K562 (cell line): Measurements from ENCODE around the gene GCNA. TPM values are rescaled to one million over a fixed set of nuclear protein-coding genes. Genes with fewer than 3 reads are reported as not detected.

Experiments
- ATAC-seq: fragments of 200-7000 bp; cut with Tn5 transposase; 3 replicates; pipeline ENCODE4 v1.9.1; 2020; ENCODE audit warnings: moderate library complexity
- BruUV-seq: library from RNA; stranded (reverse); fragments of 400-500 nt; replicated peaks from 2 replicates; lab custom pipeline; 2021; lab: Mats Ljungman, UMichigan
- CTCF ChIA-PET: fragments of 300-600 bp; formaldehyde crosslinking; extraction: SDS; loops from one replicate; lab custom pipeline; 2021; ENCODE audit warnings: low intra/inter-chr PET ratio; lab: Yijun Ruan, JAX
- POLR2A ChIA-PET: fragments of 300-600, 350-650 bp; sonication (Branson Sonifier 250); formaldehyde crosslinking; extraction: SDS; loops from one replicate; lab custom pipeline; 2021; ENCODE audit warnings: antibody characterized with exemption, inconsistent platforms; lab: Yijun Ruan, JAX
- DNase-seq, 4 experiments: peaks; one replicate each; pipeline versions ENCODE4 v3.0.0 to v3.0.0-alpha.2; 2011 to 2018; ENCODE audit warnings: low spot score in 3 of 4, mixed read lengths in 3 of 4; ENCODE audit errors: extremely low read depth in 1 of 4
- FAIRE-seq: peaks from 2 replicates; lab custom pipeline; 2011; peaks lifted over from hg19 to GRCh38; lab: Jason Lieb, UNC
- H2AFZ ChIP-seq: 2 replicates; pipeline ENCODE4 v1.6.0; 2011; ENCODE audit warnings: low read depth, low read length, control low read depth, inconsistent platforms
- H3K27ac ChIP-seq: fragments of 200-600 bp; 3 replicates; pipeline ENCODE4 v1.8.0; 2011; ENCODE audit warnings: low read depth, mild to moderate bottlenecking, control low read depth, inconsistent platforms, low read length, moderate library complexity, mixed read lengths; ENCODE audit errors: extremely low read depth
- H3K27me3 ChIP-seq, 2 experiments: fragments of 300-600 bp in 1 of 2; 2 replicates in 1 of 2; 3 replicates in 1 of 2; pipeline versions ENCODE4 v1.6.0 to v1.8.0; 2011; ENCODE audit warnings: inconsistent platforms in 2 of 2, low read length in 2 of 2, mild to moderate bottlenecking in 1 of 2, mixed read lengths in 1 of 2, moderate library complexity in 1 of 2; ENCODE audit not compliant: control insufficient read depth in 2 of 2, insufficient read depth in 2 of 2
- H3K36me3 ChIP-seq: fragments of 300-600 bp; 3 replicates; pipeline ENCODE4 v1.8.0; 2011; ENCODE audit warnings: mild to moderate bottlenecking, low read length, inconsistent platforms; ENCODE audit not compliant: control insufficient read depth, insufficient read depth
- H3K4me1 ChIP-seq, 2 experiments: fragments of 200-600 bp in 1 of 2; replicated peaks in 1 of 2; 2 replicates in 1 of 2; 3 replicates in 1 of 2; pipeline versions ENCODE4 v1.5.1 to v1.8.0; 2011; ENCODE audit warnings: inconsistent platforms in 2 of 2, low read length in 2 of 2, mild to moderate bottlenecking in 1 of 2, mixed read lengths in 1 of 2, moderate library complexity in 1 of 2; ENCODE audit not compliant: control insufficient read depth in 2 of 2, insufficient read depth in 2 of 2
- H3K4me2 ChIP-seq: 2 replicates; pipeline ENCODE4 v1.6.1; 2011; ENCODE audit warnings: low read length, control low read depth, inconsistent platforms, mixed read lengths; ENCODE audit not compliant: insufficient read depth
- H3K4me3 ChIP-seq: fragments of 200-600 bp; sonication (generic), shearing (Covaris generic); 2 replicates; pipeline ENCODE4 v1.5.1; 2016; ENCODE audit warnings: control low read depth, inconsistent platforms
- H3K79me2 ChIP-seq: fragments of 200-600 bp; 3 replicates; pipeline ENCODE4 v1.8.0; 2011; ENCODE audit warnings: low read length, inconsistent platforms; ENCODE audit not compliant: control insufficient read depth, insufficient read depth
- H3K9ac ChIP-seq, 2 experiments: 2 replicates each; pipeline versions ENCODE4 v1.6.0 to v1.6.1; 2011; ENCODE audit warnings: low read depth in 2 of 2, low read length in 2 of 2, control low read depth in 1 of 2, inconsistent platforms in 1 of 2, mild to moderate bottlenecking in 1 of 2, mixed read lengths in 1 of 2; ENCODE audit not compliant: insufficient read depth in 1 of 2
- H3K9me1 ChIP-seq: one replicate; pipeline ENCODE4 v1.6.0; 2011; ENCODE audit warnings: inconsistent platforms, mild to moderate bottlenecking, low read length, moderate library complexity; ENCODE audit not compliant: control insufficient read depth, insufficient read depth
- H3K9me3 ChIP-seq: replicated peaks from 2 replicates; pipeline ENCODE4 v1.5.1; 2011; ENCODE audit warnings: low read depth, low read length, inconsistent platforms; ENCODE audit not compliant: control insufficient read depth, insufficient read depth
- H4K20me1 ChIP-seq: replicated peaks from 2 replicates; pipeline ENCODE4 v1.6.1; 2011; ENCODE audit warnings: low read length, inconsistent platforms, mixed read lengths; ENCODE audit not compliant: control insufficient read depth, insufficient read depth
- ARID3B ChIP-seq: fragments of 250-450 bp; sonication (Bioruptor Pico); IDR thresholded peaks from 2 replicates; pipeline ENCODE4 v1.4.0; 2020; ENCODE audit warnings: borderline replicate concordance
- HMG20A ChIP-seq: fragments of 450-650 bp; formaldehyde crosslinking; conservative IDR thresholded peaks from 2 replicates; pipeline ENCODE4 v1.4.0; 2020; ENCODE audit warnings: mild to moderate bottlenecking, mixed read lengths
- SUPT5H ChIP-seq: fragments of 450-650 bp; IDR thresholded peaks from 2 replicates; pipeline ENCODE4 v1.6.1; 2016
- WGBS: fragments of 100-300 bp; shearing (Covaris generic); methylation state at CpG from one replicate; pipeline ENCODE4 v1.1.6; 2016; ENCODE audit warnings: low coverage, mixed read lengths; ENCODE audit not compliant: insufficient coverage; ENCODE audit errors: missing lambda C conversion rate; 5-methylcytosine and 5-hydroxymethylcytosine counted together
- in situ Hi-C: fragments of 300-500 bp; cut with MboI; formaldehyde crosslinking; loops from 4 replicates; pipeline ENCODE4 v1.15.0; 2018; ENCODE audit warnings: inconsistent platforms, mixed read lengths
- intact Hi-C: fragments of 100-400 bp; cut with micrococcal nuclease; formaldehyde crosslinking; loops from 2 replicates; pipeline ENCODE4 v1.14.2; 2022
- polyA plus RNA-seq, 8 experiments: library from polyadenylated mRNA; depleted of rRNA in 4 of 8; stranded (reverse) in 5 of 8; unstranded in 3 of 8; fragments of >200 nt; fragmentation: Nextera tagmentation in 2 of 8; fragmentation: Illumina TruSeq in 1 of 8; extraction: Ambion mirVana in 2 of 8; extraction: Trizol in 1 of 8; gene quantifications; 2 replicates each; pipeline versions ENCODE4 v1.2.1 to v1.2.3, GENCODE V29; 2011 to 2014; ENCODE audit warnings: inconsistent platforms in 1 of 8, missing spikeins in 1 of 8
- total RNA-seq, 7 experiments: library from RNA; depleted of rRNA in 6 of 7; stranded (reverse); fragments of >200 nt in 6 of 7; fragmentation: Illumina TruSeq in 2 of 7; extraction: Trizol in 2 of 7; gene quantifications; 2 replicates each; pipeline versions ENCODE4 v1.2.1 to v1.2.3, GENCODE V29; 2011 to 2021; ENCODE audit warnings: low replicate concordance in 1 of 7

The GCNA gene
- total and polyA plus RNA-seq, 9 of the 15 experiments (the other 6 are each of a cell fraction or from before 2014, with no cell fraction given) = 0.27 to 1.5 (median 0.86) TPM

- no peak for TF ChIP-seq ARID3B (CRISPR knock-in tag)
Observed at GRCh38 chrX:71550578-71550977, 27.7 kb upstream of the GCNA start (continued).

- Histone ChIP-seq H4K20me1 (no peaks in the 10 kb centered on the region), H2AFZ (no peak overlapping the region), H3K9me1 (no peaks in the 10 kb centered on the region), H3K4me2 (no peak overlapping the region), H3K9ac (no peak overlapping the region), H3K36me3 (peaks cover 85% of the 10 kb centered on the region), H3K4me3 (no peak overlapping the region), H3K27me3 (no peaks in the 10 kb centered on the region), H3K4me1 (no peaks in the 10 kb centered on the region), H3K27ac (no peak overlapping the region), H3K79me2 (peaks cover 3% of the 10 kb centered on the region; the same call in 1 of the 3 replicates), H3K9me3 (no peaks in the 10 kb centered on the region)
- WGBS = 100% methylated on average over 3 of the region's 3 CpGs
- in situ Hi-C loops = no loop called here
- ATAC-seq (no peak), DNase-seq (no peak), FAIRE-seq (no peak)
- ChIA-PET POLR2A (no interaction called here), CTCF (no interaction called here)
- intact Hi-C loops = no loop called here
- peak; percentile 50; the same call in 1 of the 2 replicates for TF ChIP-seq SUPT5H
- TF ChIP-seq HMG20A (CRISPR knock-in tag) = no peak
- BruUV-seq = no TSS peak
Observed at GRCh38 chrX:71556036-71556435, 22.2 kb upstream of the GCNA start.
